ENCODE data around the gene C7orf33.

DNA sequence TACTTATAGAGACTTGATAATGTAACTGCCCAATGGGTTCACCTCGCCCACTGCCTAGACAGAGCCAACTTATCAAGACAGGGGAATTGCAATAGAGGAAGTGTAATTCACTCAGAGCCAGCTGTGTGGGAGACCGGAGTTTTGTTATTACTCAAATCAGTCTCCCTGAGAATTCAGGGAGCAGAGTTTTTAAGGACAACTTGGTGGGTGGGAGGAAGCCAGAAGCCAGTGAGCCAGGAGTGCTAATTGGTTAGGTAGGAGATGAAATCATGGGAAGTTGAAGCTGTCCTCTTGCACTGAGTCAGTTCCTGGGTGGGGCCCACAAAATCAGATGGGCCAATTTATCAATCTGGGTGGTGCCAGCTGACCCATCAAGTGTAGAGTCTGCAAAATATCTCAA is 20.1 kb upstream of the C7orf33 start:
- TF ChIP-seq TAF1 (IDR thresholded peaks at IDR 0.05; ENCODE audit: borderline replicate concordance, insufficient read depth, low read length) (no peak), POLR2AphosphoS5 (IDR thresholded peaks at IDR 0.05; ENCODE audit: low read depth, low read length) (no peak)
- TF ChIP-seq, protein P1, sequence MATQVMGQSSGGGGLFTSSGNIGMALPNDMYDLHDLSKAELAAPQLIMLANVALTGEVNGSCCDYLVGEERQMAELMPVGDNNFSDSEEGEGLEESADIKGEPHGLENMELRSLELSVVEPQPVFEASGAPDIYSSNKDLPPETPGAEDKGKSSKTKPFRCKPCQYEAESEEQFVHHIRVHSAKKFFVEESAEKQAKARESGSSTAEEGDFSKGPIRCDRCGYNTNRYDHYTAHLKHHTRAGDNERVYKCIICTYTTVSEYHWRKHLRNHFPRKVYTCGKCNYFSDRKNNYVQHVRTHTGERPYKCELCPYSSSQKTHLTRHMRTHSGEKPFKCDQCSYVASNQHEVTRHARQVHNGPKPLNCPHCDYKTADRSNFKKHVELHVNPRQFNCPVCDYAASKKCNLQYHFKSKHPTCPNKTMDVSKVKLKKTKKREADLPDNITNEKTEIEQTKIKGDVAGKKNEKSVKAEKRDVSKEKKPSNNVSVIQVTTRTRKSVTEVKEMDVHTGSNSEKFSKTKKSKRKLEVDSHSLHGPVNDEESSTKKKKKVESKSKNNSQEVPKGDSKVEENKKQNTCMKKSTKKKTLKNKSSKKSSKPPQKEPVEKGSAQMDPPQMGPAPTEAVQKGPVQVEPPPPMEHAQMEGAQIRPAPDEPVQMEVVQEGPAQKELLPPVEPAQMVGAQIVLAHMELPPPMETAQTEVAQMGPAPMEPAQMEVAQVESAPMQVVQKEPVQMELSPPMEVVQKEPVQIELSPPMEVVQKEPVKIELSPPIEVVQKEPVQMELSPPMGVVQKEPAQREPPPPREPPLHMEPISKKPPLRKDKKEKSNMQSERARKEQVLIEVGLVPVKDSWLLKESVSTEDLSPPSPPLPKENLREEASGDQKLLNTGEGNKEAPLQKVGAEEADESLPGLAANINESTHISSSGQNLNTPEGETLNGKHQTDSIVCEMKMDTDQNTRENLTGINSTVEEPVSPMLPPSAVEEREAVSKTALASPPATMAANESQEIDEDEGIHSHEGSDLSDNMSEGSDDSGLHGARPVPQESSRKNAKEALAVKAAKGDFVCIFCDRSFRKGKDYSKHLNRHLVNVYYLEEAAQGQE (IDR thresholded peaks at IDR 0.05; ENCODE audit: insufficient read depth in 1 of 2, low read depth in 2 of 2, low read length in 2 of 2), result no peak
